Ureter (tissue), 1 donor: Measurements from ENCODE around the gene SUN5. TPM values are rescaled to one million over a fixed set of nuclear protein-coding genes. Genes with fewer than 3 reads are reported as not detected.
"Not testable (repeated sequence)": the region's sequence is repeated elsewhere in the genome, so short reads cannot be mapped to it uniquely, and the experiment has no call there.

ENCODE experiments used
- DNase-seq: peaks from one replicate; pipeline ENCODE4 v3.0.0-alpha.2; 2020; ENCODE audit warnings: low spot score
- total RNA-seq: library from RNA; stranded (reverse); gene quantifications from one replicate; pipeline ENCODE4 v1.2.4, GENCODE V29; 2023
- donor health status: DM: yes; HTN: yes; CAD: no.

The SUN5 gene
- total RNA-seq, 1 donor from 2014 or later = not detected

DNA sequence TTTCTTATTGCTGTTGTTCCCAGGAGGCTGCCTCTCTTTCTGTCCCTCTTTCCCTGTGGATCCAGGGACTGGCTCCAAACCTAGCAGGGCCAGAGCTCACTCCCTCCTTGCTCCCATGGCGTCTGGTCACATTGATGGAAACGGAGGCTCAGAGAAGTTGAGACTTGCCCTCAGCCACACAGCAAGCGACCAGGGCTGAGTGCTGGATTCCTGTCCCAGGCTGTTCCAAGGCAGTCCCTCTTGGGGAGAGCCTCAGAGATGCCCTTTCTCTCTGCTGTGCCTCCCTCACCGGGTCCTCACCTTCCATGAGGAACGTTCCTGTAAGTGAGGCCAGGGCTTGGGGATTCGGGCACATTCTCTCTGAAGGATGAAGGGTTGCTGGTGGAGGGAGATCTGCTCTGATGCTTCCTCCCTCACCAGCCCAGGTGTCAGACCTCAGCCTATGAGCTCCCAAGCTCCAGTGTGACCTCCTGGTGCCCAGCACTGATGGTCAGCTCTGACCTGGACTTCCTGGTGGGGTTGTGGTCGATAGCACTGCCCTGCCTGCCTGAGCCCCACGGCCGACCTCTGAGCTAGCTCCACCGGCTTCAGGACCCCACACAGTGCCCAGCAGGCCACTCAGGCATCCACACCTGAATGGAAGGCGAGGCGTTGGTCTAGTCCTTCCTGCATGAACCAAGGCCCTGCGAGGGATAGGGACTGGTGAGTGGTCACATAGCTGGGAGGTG, 26.8 kb downstream of the SUN5 start:
- DNase-seq = peak; percentile 36

DNA sequence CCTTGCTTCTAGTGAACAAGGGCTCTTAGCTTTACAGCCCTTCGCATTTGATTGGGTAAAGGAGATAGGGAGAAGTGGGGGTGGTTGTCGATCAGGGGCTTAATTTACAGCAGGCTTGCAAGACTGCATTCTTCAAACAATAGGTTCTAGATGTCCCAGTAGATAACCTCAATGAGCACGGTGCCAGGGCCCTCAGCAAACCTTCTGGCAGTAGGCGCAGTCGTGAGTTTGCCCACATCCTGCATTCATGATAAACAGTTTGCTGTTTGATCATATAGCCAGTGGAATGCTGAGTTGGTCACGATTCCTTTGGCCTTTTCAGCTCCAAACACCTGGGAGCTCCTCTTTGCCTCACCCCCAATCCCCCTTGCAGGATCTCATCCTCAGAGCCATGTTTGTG, 27.5 kb downstream of the SUN5 start:
- DNase-seq = peak; percentile 44

DNA sequence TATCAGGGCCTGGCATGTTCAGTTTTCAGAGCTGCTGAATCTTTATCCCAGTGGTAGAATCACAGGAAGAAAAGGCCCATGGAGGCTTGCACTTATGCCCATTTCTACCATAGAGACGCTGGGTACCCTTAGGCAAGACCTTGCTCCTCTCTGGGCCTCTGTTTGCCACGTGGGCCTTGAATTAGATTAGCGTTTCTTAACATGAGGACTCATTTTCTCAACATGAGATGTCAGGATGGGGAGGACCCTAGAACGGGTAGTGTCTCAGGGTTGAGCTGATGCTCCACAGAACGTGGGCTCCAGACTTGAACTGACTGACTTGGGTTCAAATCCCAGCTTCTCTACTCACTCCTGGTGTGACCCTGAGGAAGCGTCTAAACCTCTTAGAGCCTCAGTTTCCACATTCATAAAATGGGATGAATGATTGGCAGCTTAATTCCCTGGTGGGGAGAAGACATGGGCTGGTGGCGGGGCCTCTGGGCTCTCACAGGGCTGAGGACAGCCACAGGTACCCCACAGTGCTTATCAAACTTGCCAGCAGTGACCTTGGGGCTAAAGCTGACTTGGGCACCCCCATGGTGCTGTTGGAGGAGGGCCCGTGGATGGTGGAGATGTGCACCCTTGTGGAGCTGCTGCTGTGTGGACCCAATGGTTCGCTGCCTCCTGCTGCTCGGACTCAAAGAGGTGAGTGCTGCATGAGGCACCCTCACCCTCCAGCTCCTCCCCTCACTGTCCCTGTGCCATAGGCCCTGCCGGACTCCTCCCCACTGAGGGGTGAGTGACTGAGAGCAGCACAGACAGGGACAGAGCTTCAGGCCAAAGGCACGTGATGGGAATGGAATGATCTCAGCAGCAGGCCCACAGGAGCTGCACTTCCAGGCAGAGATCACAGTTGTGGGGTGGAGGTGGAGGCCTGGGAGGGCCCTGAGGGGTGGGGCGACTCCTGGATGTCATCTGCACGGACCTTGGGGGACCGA, 28.2 kb downstream of the SUN5 start:
- peak; percentile 43 for DNase-seq

DNA sequence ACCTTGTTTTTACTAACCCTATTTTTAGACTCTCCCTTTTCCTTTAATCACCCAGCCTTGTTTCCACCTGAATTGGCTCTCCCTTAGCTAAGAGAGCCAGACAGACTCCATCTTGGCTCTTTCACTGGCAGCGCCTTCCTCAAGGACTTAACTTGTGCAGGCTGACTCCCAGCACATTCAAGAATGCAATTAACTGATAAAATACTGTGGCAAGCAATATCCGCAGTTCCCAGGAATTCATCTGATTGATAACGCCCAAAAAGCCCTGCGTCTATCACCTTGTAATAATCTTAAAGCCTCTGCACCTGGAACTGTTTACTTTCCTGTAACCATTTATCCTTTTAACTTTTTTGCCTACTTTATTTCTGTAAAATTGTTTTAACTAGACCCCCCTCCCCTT, 29.1 kb downstream of the SUN5 start:
- DNase-seq = not testable (repeated sequence)

DNA sequence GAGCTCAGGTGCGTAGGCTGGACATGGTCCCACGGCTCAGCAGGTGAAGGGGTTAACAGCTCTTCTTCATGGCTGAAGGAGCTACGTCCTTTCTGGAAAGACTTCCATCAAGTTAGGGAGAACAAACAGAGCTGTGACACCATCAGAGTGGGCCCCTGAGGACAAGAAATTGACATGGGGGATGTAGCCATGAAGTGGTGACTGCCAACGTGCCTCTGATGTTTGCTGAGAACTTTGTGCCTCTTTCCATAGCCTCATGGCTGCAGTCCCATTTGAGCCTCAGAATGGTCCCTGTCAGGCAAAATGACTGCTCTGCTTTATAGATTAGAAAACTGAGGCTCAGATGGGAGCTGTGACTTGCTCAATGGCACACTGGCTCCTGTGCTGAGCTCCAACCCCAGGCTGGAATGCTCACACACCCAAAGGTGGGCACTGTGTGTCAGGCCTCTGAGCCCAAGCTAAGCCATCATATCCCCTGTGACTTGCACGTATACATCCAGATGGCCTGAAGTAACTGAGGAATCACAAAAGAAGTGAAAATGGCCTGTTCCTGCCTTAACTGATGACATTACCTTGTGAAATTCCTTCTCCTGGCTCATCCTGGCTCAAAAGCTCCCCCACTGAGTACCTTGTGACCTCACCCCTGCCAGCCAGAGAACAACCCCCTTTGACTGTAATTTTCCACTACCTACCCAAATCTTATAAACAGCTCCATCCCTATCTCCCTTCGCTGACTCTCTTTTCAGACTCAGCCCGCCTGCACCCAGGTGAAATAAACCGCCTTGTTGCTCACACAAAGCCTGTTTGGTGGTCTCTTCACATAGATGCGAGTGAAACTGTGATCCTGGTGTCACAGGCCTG, 29.8 kb downstream of the SUN5 start:
- DNase-seq = not testable (repeated sequence)

DNA sequence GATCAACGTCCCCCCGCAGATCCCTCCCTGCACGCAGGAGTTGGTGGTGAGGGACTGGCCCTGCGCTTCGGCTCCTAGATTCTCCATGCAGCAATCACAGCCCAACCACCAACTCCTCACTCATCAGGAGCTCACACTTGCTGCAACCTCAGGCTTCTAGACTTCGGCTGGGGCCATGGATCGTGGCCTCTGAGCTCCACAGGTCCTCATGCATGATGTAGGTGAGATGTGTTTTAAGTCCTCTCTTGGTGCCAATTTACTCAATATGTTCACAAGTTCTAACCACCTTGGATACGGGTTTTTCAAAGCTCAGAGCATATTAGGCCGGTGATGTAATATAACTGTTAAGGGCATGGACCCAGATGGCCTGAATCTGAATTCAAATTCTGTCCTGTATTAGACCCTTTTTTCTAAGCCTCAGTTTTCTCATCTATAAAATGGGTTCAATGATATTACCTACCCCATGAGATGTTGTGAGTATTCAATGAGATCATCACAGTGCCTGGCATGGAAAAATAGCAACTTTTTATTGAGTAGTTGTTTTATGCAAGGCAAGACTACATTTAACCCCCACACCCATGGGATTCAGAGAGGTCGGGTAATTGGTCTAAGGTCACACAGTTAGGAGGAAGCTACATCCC, 31.0 kb downstream of the SUN5 start:
- no peak for DNase-seq

DNA sequence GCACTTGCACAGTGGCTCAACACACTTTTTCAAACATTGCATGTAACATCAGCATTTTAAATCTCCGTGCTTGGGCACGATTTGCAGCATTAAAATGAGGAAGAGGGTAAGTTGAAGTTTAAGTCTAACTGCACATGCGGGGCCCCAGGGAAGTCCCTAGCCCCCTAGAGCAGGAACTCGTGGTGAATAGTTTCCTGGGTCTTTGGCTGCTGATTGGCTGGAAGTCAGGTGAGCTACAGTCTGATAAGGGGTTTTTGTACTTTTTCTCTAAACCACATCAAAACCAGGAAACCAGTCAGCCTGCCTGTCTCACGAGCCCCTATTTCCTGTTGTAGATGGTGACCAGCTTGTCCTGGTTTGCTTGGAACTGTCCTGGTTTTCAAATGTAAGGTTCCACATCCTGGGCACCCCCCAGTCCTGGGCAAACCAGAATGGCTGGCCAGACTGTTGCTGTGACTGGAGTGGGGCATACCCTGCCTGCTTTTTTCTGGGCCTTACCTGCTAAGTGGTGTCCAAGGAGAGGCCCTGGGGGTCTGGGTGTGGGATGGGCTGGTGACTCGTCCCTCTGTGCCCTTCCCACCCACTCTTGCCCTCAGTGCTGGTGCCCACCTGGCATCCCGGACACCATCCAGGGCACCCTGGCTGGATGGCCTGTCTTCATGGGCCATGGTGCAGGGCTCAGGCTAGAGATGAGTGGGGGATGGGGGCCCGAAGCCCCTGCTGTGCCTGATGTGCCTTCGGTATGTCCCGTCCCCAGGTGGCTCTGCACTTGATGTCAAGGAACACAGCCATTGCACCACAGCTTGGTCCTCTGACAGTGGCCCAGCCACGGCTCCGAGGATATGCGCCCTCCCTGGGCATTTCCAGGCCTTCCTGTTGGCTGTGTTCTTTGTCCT, 31.8 kb downstream of the SUN5 start:
- DNase-seq = peak; percentile 51

DNA sequence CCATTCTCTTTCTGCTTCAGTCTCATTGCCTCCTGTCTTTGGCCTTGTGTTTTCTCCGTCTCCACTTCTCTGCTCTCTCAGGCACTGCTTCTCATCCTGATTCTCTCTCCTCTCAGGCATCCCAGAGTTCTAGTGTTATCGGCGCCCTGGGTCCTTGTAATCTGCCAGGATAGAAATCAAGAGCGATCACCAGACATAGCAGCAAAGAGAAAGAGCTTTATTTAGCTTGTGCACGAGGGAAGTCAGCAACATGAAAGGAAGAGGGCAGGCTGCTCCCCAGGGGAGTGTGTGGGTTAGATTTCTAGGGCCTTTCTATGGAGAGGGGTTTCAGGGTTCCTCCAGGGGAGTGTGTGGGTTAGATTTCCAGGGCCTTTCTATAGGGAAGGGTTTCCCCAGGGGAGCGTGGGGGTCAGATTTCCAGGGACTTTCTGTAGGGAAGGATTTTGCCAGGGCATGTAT, 32.5 kb downstream of the SUN5 start:
- peak; percentile 36 for DNase-seq

DNA sequence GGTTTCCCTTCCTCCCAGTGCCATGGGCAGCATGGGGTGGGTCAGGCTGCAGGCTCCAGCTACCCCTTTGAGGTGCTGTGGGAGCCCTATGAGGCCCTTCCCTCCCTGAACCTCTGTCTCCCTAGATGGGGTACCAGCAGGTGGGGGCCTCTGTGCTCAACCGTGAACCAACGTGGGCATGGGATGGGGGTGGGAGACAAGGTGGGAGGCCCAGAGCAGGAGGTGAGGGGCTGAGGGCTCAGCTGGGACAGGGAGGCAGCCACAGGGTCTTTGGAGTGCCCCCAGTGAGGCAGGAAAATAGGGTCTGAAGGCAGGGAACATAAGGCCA, 33.3 kb downstream of the SUN5 start:
- DNase-seq = no peak

DNA sequence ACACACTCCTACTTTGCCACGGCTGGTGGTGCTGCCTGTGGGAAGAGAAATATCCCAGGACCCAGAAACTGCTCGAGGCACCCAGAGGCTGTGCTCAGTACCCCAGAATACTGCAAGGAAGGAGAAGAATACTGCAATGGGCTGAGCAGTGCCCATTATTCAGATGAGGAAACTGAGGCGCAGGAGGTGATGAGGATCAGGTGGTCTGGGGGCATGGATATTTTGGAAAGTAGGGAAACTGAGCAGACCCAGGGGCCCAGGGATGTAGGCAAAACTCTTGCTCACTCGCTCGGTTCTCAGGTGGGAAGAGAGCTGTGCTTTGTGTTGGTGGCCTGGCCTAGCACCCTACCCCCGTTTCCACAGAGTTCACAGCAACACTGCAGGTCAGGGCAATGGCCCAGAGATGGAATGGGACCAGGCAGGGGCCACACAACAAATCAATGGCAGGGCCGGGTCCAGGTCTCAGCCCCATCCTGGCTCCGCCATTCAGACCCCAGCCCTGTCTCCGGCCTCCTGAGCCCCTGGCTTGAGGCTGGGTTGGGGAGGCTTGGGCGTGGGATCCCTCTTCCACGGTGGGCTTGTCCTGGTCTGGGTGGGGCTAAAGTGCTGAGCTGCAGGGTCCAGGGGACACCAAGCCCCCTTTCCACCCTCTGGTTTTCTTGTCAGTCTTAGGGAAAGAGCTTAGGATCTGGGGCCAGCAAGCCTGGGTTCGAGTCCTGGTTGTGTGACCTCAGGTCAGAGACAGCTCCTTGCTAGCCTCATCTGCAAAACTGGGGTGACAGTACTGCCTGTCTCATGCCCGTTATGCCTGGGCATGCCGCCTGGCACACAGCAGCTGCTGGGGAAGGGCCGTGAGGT, 33.9 kb downstream of the SUN5 start:
- DNase-seq = peak; percentile 33

DNA sequence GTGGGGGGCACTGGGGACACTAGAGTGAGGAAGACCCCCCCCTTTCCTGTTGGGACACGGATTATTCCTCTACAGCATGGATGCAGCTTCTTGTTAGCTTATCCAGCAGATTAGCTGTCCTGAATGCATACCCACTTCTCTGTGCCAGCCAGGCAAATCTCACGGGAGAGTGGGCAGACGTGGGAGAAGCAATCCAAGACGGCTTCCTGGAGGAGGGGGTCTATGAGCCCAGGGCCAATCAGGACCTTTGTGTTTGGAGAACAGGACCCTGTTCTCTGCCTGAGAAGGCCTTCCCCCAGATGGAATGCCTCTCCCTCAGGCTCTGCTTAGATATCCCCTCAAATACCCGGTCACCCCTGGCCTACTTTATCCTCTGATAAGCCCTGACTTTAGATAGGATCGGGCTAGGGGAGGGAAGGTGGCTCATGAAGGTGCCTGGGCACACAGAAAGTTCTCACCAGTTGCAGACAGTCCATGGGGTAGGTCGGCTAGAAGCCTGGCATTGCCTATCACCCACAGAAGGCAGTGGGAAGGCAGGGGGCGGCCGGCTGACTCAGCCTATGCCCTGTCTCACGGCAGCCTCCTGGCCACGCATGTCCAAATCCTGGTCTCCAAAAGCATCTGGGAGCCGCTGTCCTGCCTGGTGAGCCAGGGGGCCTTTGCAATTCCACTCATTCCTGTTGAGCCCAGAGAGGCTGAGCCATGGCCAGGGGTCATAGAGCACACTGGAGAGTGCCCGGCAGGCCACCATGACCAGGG, 34.7 kb downstream of the SUN5 start:
- DNase-seq = peak; percentile 29

DNA sequence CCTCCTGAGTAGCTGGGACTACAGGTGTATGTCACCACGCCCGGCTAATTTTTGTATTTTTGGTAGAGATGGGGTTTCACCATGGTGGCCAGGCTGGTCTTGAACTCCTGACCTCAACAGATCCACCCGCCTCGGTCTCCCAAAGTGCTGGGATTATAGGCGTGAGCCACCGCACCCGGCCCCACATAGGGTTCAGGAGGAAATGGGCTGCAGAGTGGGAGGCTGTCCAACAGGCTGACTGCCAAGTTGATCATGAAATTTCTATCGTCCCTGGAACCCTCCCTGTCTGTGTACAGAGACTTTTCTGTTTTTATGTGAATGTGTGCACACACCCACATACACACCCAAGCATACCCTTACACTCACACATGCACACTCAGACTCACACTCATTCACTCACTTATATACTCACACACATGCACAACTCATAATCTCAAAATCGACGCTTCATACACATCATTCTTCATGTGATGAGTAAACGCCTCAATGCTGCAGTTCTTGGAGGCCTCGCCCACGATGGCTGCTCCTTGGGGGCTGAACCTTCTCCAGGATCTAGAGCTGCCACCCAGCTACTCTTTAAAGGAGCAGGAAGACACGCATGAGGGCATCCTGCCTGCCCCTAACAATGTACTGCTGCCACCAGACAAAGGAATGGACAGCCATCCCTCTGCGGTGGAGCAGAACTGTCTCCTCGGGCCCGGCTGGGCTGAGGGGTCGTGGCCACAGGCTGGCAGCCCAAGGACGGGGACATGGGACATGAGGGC, 35.6 kb downstream of the SUN5 start:
- DNase-seq = peak; percentile 41

DNA sequence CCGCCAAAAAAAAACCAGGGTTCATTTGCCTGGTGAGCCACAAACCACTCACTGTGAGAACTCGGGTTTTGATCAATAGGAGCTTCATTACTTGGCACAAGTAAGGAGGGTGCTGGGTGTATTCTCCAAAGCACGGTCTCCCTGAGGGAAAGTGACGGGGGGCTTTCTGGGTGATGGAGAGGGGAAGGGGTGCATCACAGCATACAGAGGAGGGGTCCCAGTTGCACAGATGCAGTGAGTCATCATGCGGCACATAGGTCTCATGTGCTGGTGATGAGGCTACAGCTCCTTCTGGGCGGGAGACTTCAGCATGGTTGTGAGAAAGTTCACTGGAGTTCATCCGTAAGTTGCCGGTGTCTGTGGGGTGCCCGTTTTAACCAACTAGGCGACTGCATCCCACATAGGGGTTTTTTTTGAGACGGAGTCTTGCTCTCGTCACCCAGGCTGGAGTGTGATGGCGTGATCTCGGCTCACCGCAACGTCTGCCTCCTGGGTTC, 36.2 kb downstream of the SUN5 start:
- DNase-seq = peak; percentile 35

DNA sequence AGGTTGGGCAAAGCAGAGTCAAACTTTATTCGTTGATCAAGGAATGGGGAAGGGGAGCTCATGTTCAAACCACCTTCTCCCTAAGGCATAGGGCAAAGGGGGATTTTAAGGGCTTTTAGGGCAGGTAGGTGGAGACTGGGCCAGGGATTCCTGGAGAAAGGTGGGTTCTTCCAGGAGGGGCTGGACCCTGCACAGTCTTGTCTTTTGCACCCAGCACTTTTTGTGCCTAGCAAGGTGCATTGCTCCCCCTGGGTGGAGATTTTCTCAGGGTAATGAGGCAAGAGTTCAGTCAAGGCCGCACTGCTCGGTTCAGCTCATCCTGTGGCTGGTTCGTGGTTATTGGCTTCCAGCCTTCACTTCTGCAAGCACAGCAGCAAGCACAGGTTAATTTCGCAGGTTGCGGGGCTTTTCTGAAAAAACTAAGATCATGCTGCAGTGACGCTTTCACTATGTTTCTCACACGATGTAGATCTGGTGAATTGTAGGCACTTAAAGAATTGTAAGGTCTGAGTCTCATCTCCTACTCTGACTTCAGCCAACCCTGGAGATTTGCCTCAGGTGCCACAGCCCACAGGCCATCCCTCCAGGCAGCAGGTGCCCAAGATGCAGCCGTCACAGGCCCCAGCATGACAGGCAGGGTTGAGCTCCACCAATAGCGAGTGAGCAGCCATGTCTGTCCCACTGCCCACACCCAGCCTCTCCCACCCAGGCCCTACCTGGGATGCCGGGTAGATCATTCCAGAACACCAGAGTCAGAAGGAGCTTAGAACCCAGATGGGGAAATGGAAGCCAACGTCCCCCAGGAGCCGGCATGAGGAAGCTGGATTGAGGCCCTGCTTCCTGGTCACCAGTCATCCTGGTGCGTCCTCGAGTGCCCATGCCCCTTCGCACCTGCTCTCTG, 37.1 kb downstream of the SUN5 start:
- DNase-seq = peak; percentile 38

DNA sequence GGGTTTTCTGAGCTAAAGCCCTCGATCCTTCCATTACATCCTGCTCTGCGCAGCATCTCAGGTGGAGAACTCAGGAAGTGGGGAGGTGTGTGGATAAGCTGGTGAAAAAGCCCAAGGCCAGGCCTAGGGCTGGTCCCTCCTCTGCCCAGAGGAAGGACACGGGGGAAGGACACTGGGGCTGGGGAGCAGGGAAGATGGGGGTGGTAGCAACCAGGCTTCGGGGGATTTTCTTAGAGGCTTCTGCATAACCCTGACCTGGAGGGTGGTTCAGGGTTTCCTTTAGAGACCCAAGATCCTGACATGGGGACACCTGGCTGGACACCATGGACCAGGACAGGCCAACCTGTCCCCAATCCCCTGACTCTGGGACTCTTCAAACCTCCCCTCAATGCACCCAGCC, 37.9 kb downstream of the SUN5 start:
- peak; percentile 25 for DNase-seq

DNA sequence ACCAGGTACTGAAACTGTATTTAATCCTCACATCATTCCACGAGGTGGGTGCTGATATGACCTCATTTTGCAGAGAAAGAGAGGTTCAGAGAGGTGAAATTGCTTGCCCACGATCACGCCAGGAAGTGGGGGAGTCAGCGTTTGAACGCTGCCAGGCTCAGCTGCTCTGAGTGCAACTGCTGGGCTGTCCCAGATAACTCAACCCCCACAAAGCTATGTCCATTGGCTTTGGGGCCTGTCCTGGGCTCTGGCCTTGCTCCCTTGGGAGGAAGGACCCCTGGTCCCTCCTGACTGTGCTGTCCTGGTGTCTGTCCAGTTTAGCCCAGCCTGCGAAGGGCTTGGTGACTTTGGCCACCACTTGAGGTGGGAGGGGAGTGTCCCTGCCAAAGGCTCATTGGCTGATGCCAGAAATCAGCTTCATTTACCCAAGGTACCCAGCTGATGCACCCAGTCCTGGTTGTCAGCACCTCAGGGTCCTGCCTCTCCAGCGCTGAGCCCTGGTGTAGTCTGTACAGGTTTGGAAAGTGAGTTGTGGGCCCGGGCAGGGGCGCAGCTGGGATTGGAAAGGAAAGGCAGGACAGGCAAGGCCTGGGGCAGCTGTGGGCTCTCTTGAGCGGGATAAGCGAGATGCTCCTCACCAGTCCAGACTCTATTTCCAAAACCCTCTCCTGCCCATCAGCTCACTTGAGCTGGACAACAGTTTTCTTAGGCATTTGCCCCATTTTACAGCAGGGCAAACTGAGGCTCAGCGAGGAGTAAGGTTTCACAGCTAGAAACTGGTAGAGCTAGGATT, 38.5 kb downstream of the SUN5 start:
- DNase-seq = peak; percentile 32
